Choroid plexus epithelial cell (primary cell): Measurements from ENCODE around the gene SGK2.

ENCODE experiments used
- DNase-seq: peaks from one replicate; pipeline ENCODE4 v3.0.0-alpha.2; 2010; ENCODE audit warnings: low read depth
- H3K4me3 ChIP-seq: 2 replicates; pipeline ENCODE4 v1.5.1; 2011; ENCODE audit warnings: low read depth, mild to moderate bottlenecking, control low read depth, low read length, moderate library complexity
- CTCF ChIP-seq: conservative IDR thresholded peaks from 2 replicates; pipeline ENCODE4 v1.5.1; 2011; ENCODE audit warnings: low read depth, mild to moderate bottlenecking, control low read depth, inconsistent platforms, low read length, moderate library complexity

Gene SGK2

GRCh38 chr20:43516251-43516824 is 42.5 kb upstream of the SGK2 start:
- no peak for DNase-seq
- H3K4me3 ChIP-seq = no peak overlapping the region
- TF ChIP-seq CTCF = no peak

GRCh38 chr20:43520074-43520630 is 38.7 kb upstream of the SGK2 start:
- no peak overlapping the region for H3K4me3 ChIP-seq
- DNase-seq = no peak
- TF ChIP-seq CTCF = no peak

GRCh38 chr20:43525021-43525420 is 33.8 kb upstream of the SGK2 start:
- DNase-seq = no peak
- no peak overlapping the region for H3K4me3 ChIP-seq
- TF ChIP-seq CTCF = no peak

- DNase-seq = no peak
- no peak overlapping the region for H3K4me3 ChIP-seq
- no peak for TF ChIP-seq CTCF
These were observed 30.5 kb upstream of the SGK2 start for GRCh38 chr20:43528258-43528875.

- no peak overlapping the region for H3K4me3 ChIP-seq
- no peak for TF ChIP-seq CTCF
- no peak for DNase-seq
These were observed 29.8 kb upstream of the SGK2 start for GRCh38 chr20:43529051-43529450.

- no peak overlapping the region for H3K4me3 ChIP-seq
- TF ChIP-seq CTCF = no peak
- DNase-seq = no peak
These were observed 29.2 kb upstream of the SGK2 start for GRCh38 chr20:43529457-43530153.
